T-cell (primary cell): ENCODE measurements around the gene NTMT1. TPM values are rescaled to one million over a fixed set of nuclear protein-coding genes. Genes with fewer than 3 reads are reported as not detected.

Experiments used
- ATAC-seq, 4 experiments: fragments of 200-7000 bp in 3 of 4; fragments of 150-1000 bp in 1 of 4; cut with Tn5 transposase; replicated peaks in 1 of 4; 1 replicate in 3 of 4; 2 replicates in 1 of 4; pipeline ENCODE4 v1.10.0; 2021; ENCODE audit warnings: moderate library complexity in 3 of 4, mild to moderate bottlenecking in 2 of 4, moderate number of reproducible peaks in 1 of 4
- CTCF ChIA-PET, 2 donors: fragments of 300-600 bp; sonication (Branson Sonifier 250); formaldehyde crosslinking; loops; one replicate each; lab custom pipeline; 2022; ENCODE audit warnings: antibody characterized with exemption in 2 of 2; lab: Charles Lee
- POLR2A ChIA-PET, 2 donors: fragments of 300-600 bp; sonication (Branson Sonifier 250); formaldehyde crosslinking; loops; one replicate each; lab custom pipeline; 2022; ENCODE audit warnings: antibody characterized with exemption in 2 of 2; lab: Charles Lee
- DNase-seq, 35 experiments: peaks; one replicate each; pipeline versions ENCODE4 v3.0.0 to v3.0.0-alpha.2; 2013 to 2023
- H3K27ac ChIP-seq: one replicate; pipeline ENCODE4 v1.5.1; 2013; ENCODE audit warnings: low read length
- H3K27me3 ChIP-seq, 2 experiments: replicated peaks in 1 of 2; 1 replicate in 1 of 2; 2 replicates in 1 of 2; pipeline versions ENCODE4 v1.6.1 to v1.7.0; 2013; ENCODE audit warnings: low read length in 1 of 2, mixed read lengths in 1 of 2; ENCODE audit not compliant: control insufficient read depth in 2 of 2, insufficient read depth in 2 of 2; ENCODE audit errors: extremely low read depth in 1 of 2
- H3K36me3 ChIP-seq, 2 donors: 1 replicate in 1 of 2; 2 replicates in 1 of 2; pipeline versions ENCODE4 v1.6.1 to v1.7.0; 2013; ENCODE audit warnings: low read length in 1 of 2; ENCODE audit not compliant: control insufficient read depth in 2 of 2, insufficient read depth in 1 of 2; ENCODE audit errors: extremely low read depth in 1 of 2
- H3K4me1 ChIP-seq, 2 experiments: 1 replicate in 1 of 2; 2 replicates in 1 of 2; pipeline versions ENCODE4 v1.6.1 to v1.7.0; 2013; ENCODE audit warnings: low read length in 2 of 2, mixed read lengths in 1 of 2; ENCODE audit not compliant: insufficient read depth in 2 of 2, control insufficient read depth in 1 of 2; ENCODE audit errors: extremely low read depth in 1 of 2
- H3K4me3 ChIP-seq, 2 donors: 1 replicate in 1 of 2; 2 replicates in 1 of 2; pipeline versions ENCODE4 v1.5.1 to v1.7.0; 2013; ENCODE audit warnings: mild to moderate bottlenecking in 2 of 2, low read length in 1 of 2, moderate library complexity in 1 of 2; ENCODE audit not compliant: control insufficient read depth in 1 of 2; ENCODE audit errors: extremely low read depth in 1 of 2
- H3K9me3 ChIP-seq: 2 replicates; pipeline ENCODE4 v1.7.0; 2013
- H3K27ac Mint-ChIP-seq, 2 donors: one replicate each; pipeline ENCODE4 v1.8.0; 2020 to 2021; ENCODE audit warnings: mild to moderate bottlenecking in 2 of 2, mixed read lengths in 2 of 2
- H3K27me3 Mint-ChIP-seq, 2 donors: one replicate each; pipeline ENCODE4 v1.8.0; 2021 to 2022; ENCODE audit warnings: mixed read lengths in 2 of 2
- H3K36me3 Mint-ChIP-seq: one replicate; pipeline ENCODE4 v1.8.0; 2021; ENCODE audit warnings: mixed read lengths
- H3K4me1 Mint-ChIP-seq, 3 donors: one replicate each; pipeline ENCODE4 v1.8.0; 2020 to 2022; ENCODE audit warnings: mixed read lengths in 3 of 3, mild to moderate bottlenecking in 1 of 3
- H3K4me3 Mint-ChIP-seq, 3 donors: one replicate each; pipeline ENCODE4 v1.8.0; 2020 to 2022; ENCODE audit warnings: mild to moderate bottlenecking in 3 of 3, mixed read lengths in 3 of 3, moderate library complexity in 3 of 3
- H3K9me3 Mint-ChIP-seq, 3 donors: one replicate each; pipeline ENCODE4 v1.8.0; 2020 to 2022; ENCODE audit warnings: mixed read lengths in 3 of 3
- WGBS: methylation state at CpG from one replicate; pipeline ENCODE4 v1.1.5; 2013; ENCODE audit warnings: missing lambda C conversion rate; ENCODE audit not compliant: insufficient coverage; 5-methylcytosine and 5-hydroxymethylcytosine counted together
- total RNA-seq, 35 experiments: library from RNA in 6 of 35; stranded (reverse) in 6 of 35; fragments of 120-200 nt in 1 of 35; gene quantifications; one replicate each; pipeline versions ENCODE4 v1.2.1 to v1.2.4 and lab custom pipeline; 2013 to 2026

NTMT1 gene
- total RNA-seq, 5 donors from 2014 or later (not counting 1 experiment from before 2014, with no cell fraction given), result 31.0 to 45.0 (median 40.3) TPM

DNA sequence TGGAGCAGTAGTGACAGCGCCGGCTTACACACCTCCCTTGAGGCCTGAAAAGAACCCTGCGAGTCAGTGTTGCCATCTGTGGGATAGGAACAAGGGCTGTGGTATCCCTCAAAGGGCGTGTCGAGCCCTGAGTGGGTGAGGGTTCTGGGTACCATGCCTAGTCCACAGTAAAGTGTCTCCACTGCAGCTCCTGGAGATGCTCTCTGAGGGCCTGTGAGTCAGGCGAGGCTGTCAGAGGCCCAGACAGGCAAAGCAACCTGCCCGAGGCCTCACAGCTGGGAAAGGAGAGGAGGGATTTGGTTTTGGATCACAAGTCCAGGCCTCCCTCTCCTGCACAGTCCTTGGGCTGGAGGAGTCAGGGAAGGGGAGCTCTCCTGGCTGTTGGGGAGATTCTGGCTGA lies 45.6 kb downstream of the NTMT1 start:
- no peak overlapping the region for H3K4me3 Mint-ChIP-seq
- H3K27ac Mint-ChIP-seq, result no peak overlapping the region
- ATAC-seq, result no peak
- peaks cover 4 to 51% of the 10 kb centered on the region in 2 experiments for H3K27me3 ChIP-seq
- no peaks in the 10 kb centered on the region for H3K36me3 Mint-ChIP-seq
- H3K27me3 Mint-ChIP-seq, result peaks cover 5 to 32% of the 10 kb centered on the region in 2 donors
- no peaks in the 10 kb centered on the region for H3K9me3 Mint-ChIP-seq
- POLR2A ChIA-PET, result no interaction called here
- WGBS, result 65% methylated on average over 4 of the region's 7 CpGs
- H3K4me1 Mint-ChIP-seq, result no peaks in the 10 kb centered on the region
- no peaks in the 10 kb centered on the region for H3K36me3 ChIP-seq
- DNase-seq, result no peak
- H3K4me1 ChIP-seq, result peaks cover 0 to 2% of the 10 kb centered on the region in 2 experiments
- H3K9me3 ChIP-seq, result no peaks in the 10 kb centered on the region
- no peak overlapping the region for H3K27ac ChIP-seq
- H3K4me3 ChIP-seq, result no peak overlapping the region
- CTCF ChIA-PET, result no interaction called here

GRCh38 chr9:129672702-129673101 lies 46.7 kb downstream of the NTMT1 start:
- ATAC-seq (no peak), DNase-seq (no peak)
- H3K4me3 ChIP-seq, result no peak overlapping the region
- H3K4me1 ChIP-seq, result no peaks in the 10 kb centered on the region
- no peaks in the 10 kb centered on the region for H3K9me3 ChIP-seq
- CTCF ChIA-PET, result no interaction called here
- H3K27ac ChIP-seq, result no peak overlapping the region
- peaks cover 0 to 50% of the 10 kb centered on the region in 2 experiments for H3K27me3 ChIP-seq
- no peaks in the 10 kb centered on the region for H3K4me1 Mint-ChIP-seq
- H3K27me3 Mint-ChIP-seq, result peaks cover 4 to 32% of the 10 kb centered on the region in 2 donors
- no peak overlapping the region for H3K27ac Mint-ChIP-seq
- 75% methylated on average over 3 of the region's 8 CpGs for WGBS
- POLR2A ChIA-PET, result interaction anchor here in 1 of 2 donors (0.6 kb wide), 1 partner anchor 45 kb away, joined by 3 read pairs; no protein-coding TSS in a partner anchor
- H3K36me3 Mint-ChIP-seq, result no peaks in the 10 kb centered on the region
- no peak overlapping the region for H3K4me3 Mint-ChIP-seq
- no peaks in the 10 kb centered on the region for H3K36me3 ChIP-seq
- no peaks in the 10 kb centered on the region for H3K9me3 Mint-ChIP-seq

- ChIA-PET POLR2A (interaction anchor here in 1 of 2 donors (0.6 kb wide), 1 partner anchor 18 kb away, joined by 4 read pairs; no protein-coding TSS in a partner anchor), CTCF (no interaction called here)
- H3K4me3 ChIP-seq, result no peak overlapping the region
- Mint-ChIP-seq H3K9me3 (no peaks in the 10 kb centered on the region), H3K27me3 (peaks cover 9 to 31% of the 10 kb centered on the region in 2 donors), H3K4me1 (no peaks in the 10 kb centered on the region), H3K27ac (no peak overlapping the region), H3K36me3 (no peaks in the 10 kb centered on the region), H3K4me3 (no peak overlapping the region)
- H3K27me3 ChIP-seq, result peaks cover 0 to 47% of the 10 kb centered on the region in 2 experiments
- WGBS, result 66% methylated on average over 9 of the region's 12 CpGs
- H3K9me3 ChIP-seq, result no peaks in the 10 kb centered on the region
- no peak for DNase-seq
- H3K36me3 ChIP-seq, result no peaks in the 10 kb centered on the region
- no peaks in the 10 kb centered on the region for H3K4me1 ChIP-seq
- ATAC-seq, result no peak
- no peak overlapping the region for H3K27ac ChIP-seq
These were observed 47.6 kb downstream of the NTMT1 start for GRCh38 chr9:129673602-129674001.

DNA sequence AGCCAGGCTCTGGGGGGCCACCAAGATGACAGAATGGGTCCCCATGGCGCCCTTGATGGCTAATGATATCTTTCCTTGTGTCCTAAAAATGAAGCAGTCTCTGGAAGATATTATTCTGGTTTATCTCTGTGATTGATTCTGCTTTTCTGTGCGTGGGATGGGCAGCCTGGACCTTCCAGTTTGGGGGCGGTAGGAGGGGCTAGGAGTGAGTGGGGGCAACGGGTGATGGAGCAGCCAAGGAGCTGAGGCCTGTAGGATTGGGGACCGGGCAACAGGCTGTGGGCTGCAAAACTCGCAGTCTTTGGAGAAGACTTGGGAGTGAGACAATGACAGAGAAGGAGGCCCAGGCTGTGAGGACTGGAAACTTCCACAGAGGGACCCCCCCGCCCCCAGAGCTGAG lies 48.3 kb downstream of the NTMT1 start:
- CTCF ChIA-PET, result no interaction called here
- no peak overlapping the region for H3K4me3 Mint-ChIP-seq
- no peaks in the 10 kb centered on the region for H3K9me3 Mint-ChIP-seq

DNA sequence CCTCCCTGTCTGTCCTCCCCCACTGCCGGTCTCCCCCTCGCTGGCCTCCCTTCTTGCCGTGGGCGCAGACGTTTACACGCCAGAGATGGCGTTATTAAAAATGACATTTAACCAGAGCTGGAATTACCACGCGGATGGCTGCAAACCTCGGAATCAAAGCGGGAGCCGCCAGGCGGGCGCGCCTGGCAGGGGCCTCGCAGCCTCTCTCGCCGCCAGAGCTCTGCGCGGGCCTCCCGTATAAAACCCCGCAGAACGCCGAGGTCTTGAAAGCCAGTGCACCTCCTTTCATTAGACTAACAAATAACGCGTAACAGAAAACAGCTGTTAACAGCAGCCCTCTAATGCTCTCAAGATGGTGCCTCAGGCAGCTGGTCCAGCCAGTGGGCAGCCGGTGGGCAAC lies 49.7 kb downstream of the NTMT1 start:
- H3K27me3 ChIP-seq, result peaks cover 0 to 57% of the 10 kb centered on the region in 2 experiments
- ChIA-PET CTCF (no interaction called here), POLR2A (no interaction called here)
- no peak overlapping the region for H3K27ac ChIP-seq
- 84% methylated on average over 17 of the region's 27 CpGs for WGBS
- Mint-ChIP-seq H3K4me3 (no peak overlapping the region), H3K36me3 (no peaks in the 10 kb centered on the region), H3K9me3 (no peaks in the 10 kb centered on the region), H3K4me1 (no peaks in the 10 kb centered on the region), H3K27ac (no peak overlapping the region), H3K27me3 (peaks cover 9 to 31% of the 10 kb centered on the region in 2 donors)
- DNase-seq (no peak), ATAC-seq (no peak)
- no peaks in the 10 kb centered on the region for H3K36me3 ChIP-seq
- H3K4me3 ChIP-seq, result no peak overlapping the region
- no peaks in the 10 kb centered on the region for H3K9me3 ChIP-seq
- H3K4me1 ChIP-seq, result no peaks in the 10 kb centered on the region

More for the DNA sequence above, 48.3 kb downstream of the NTMT1 start:
- Histone ChIP-seq H3K36me3 (no peaks in the 10 kb centered on the region), H3K27me3 (peaks cover 0 to 51% of the 10 kb centered on the region in 2 experiments), H3K4me1 (no peaks in the 10 kb centered on the region), H3K9me3 (no peaks in the 10 kb centered on the region), H3K27ac (no peak overlapping the region), H3K4me3 (no peak overlapping the region)
- Mint-ChIP-seq H3K36me3 (no peaks in the 10 kb centered on the region), H3K27ac (no peak overlapping the region), H3K4me1 (no peaks in the 10 kb centered on the region), H3K27me3 (peaks cover 9 to 35% of the 10 kb centered on the region in 2 donors)
- POLR2A ChIA-PET, result interaction anchor here in 1 of 2 donors (0.6 kb wide), 1 partner anchor 19 kb away, joined by 4 read pairs; no protein-coding TSS in a partner anchor
- ATAC-seq (no peak), DNase-seq (no peak)
- WGBS, result 70% methylated on average over 5 of the region's 7 CpGs

DNA sequence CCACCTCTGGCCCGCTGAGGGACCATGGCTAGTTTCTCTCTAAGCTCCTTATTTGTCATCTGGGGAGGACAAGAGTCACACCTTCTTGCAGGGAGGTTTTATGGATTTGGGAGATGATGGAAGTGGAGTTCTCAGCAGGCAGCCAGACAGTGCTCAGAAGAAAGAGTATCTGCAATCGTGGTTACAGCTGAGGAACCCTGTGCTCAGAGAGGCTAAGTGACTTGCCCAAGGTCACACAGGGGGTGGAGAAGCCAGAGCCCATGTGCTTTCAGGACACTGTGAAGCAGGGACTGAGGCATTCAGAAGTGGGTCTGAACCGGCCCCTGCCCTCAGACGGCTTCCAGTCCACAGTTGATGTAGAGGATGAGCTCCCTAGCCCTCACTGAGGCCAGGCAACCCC lies 50.3 kb downstream of the NTMT1 start:
- Histone ChIP-seq H3K4me1 (no peaks in the 10 kb centered on the region), H3K9me3 (no peaks in the 10 kb centered on the region), H3K27ac (no peak overlapping the region), H3K4me3 (no peak overlapping the region), H3K36me3 (no peaks in the 10 kb centered on the region), H3K27me3 (peaks cover 0 to 61% of the 10 kb centered on the region in 2 experiments)
- Mint-ChIP-seq H3K27ac (no peak overlapping the region), H3K9me3 (no peaks in the 10 kb centered on the region), H3K36me3 (no peaks in the 10 kb centered on the region), H3K4me3 (no peak overlapping the region), H3K27me3 (peaks cover 9 to 33% of the 10 kb centered on the region in 2 donors), H3K4me1 (no peaks in the 10 kb centered on the region)
- WGBS, result 76% methylated on average over 4 of the region's 4 CpGs
- DNase-seq, result no peak
- CTCF ChIA-PET, result no interaction called here
- no peak for ATAC-seq
- POLR2A ChIA-PET, result no interaction called here
